AG09309 (cell line): ENCODE data around the gene KDM5D.

Source experiments
- DNase-seq: peaks from one replicate; pipeline ENCODE4 v3.0.0-alpha.2; 2010; ENCODE audit warnings: low read depth
- H3K4me3 ChIP-seq: 2 replicates; pipeline ENCODE4 v1.5.1; 2011; ENCODE audit warnings: mild to moderate bottlenecking, low read depth, low read length, moderate library complexity; ENCODE audit not compliant: control insufficient read depth
- CTCF ChIP-seq: IDR thresholded peaks from 2 replicates; pipeline ENCODE4 v1.5.1; 2011; ENCODE audit warnings: mild to moderate bottlenecking, low read depth, low read length, inconsistent platforms; ENCODE audit not compliant: insufficient read depth, control insufficient read depth; ENCODE audit errors: missing control alignments

KDM5D gene

GRCh38 chrY:19717146-19717545 is 27.4 kb downstream of the KDM5D start:
- H3K4me3 ChIP-seq: no peak overlapping the region
- no peak for DNase-seq
- no peak for TF ChIP-seq CTCF

- DNase-seq: no peak
- H3K4me3 ChIP-seq: no peak overlapping the region
- no peak for TF ChIP-seq CTCF
These were observed 29.3 kb downstream of the KDM5D start for GRCh38 chrY:19715226-19715625.

- no peak overlapping the region for H3K4me3 ChIP-seq
- no peak for DNase-seq
- TF ChIP-seq CTCF: no peak
These were observed 31.1 kb downstream of the KDM5D start for GRCh38 chrY:19713430-19713829.

GRCh38 chrY:19706273-19706672 is 38.3 kb downstream of the KDM5D start:
- TF ChIP-seq CTCF: no peak

GRCh38 chrY:19698495-19698894 is 46.0 kb downstream of the KDM5D start:
- no peak for TF ChIP-seq CTCF
- DNase-seq: no peak
- H3K4me3 ChIP-seq: no peak overlapping the region

More at GRCh38 chrY:19706273-19706672, 38.3 kb downstream of the KDM5D start:
- no peak for DNase-seq
- no peak overlapping the region for H3K4me3 ChIP-seq

- H3K4me3 ChIP-seq: no peak overlapping the region
- TF ChIP-seq CTCF: no peak
- DNase-seq: no peak
These were observed 63.7 kb downstream of the KDM5D start for GRCh38 chrY:19680821-19681220.
